SK-N-SH treated with all-trans-retinoic acid at 6 μM for 48 hours (cell line): ENCODE results near the gene PHKG2.

Experiments
- ATAC-seq: fragments of 200-7000 bp; cut with Tn5 transposase; 3 replicates; pipeline ENCODE4 v1.9.1; 2020; ENCODE audit warnings: mild to moderate bottlenecking, moderate library complexity
- ARNTL ChIP-seq: fragments of 450-650 bp; formaldehyde crosslinking; IDR thresholded peaks from 2 replicates; pipeline ENCODE4 v1.5.0; 2020; ENCODE audit warnings: low read depth, mild to moderate bottlenecking, moderate library complexity, borderline replicate concordance
- CSDC2 ChIP-seq: fragments of 250-450 bp; sonication (Bioruptor Pico); IDR thresholded peaks from 2 replicates; pipeline ENCODE4 v1.5.0; 2020; ENCODE audit warnings: mild to moderate bottlenecking, moderate library complexity
- ESRRG ChIP-seq: fragments of 250-450 bp; sonication (Bioruptor Pico); IDR thresholded peaks from 2 replicates; pipeline ENCODE4 v1.6.1; 2021; ENCODE audit warnings: mild to moderate bottlenecking
- GLIS3 ChIP-seq: fragments of 250-450 bp; sonication (Bioruptor Pico); IDR thresholded peaks from 2 replicates; pipeline ENCODE4 v1.5.0; 2020; ENCODE audit warnings: mild to moderate bottlenecking, moderate library complexity
- ISL1 ChIP-seq: fragments of 250-450 bp; sonication (Bioruptor Pico); IDR thresholded peaks from 2 replicates; pipeline ENCODE4 v2.1.2; 2022; ENCODE audit warnings: mild to moderate bottlenecking, moderate library complexity
- OSR1 ChIP-seq: fragments of 250-450 bp; sonication (Bioruptor Pico); IDR thresholded peaks from 2 replicates; pipeline ENCODE4 v1.8.0; 2022; ENCODE audit warnings: moderate library complexity, mild to moderate bottlenecking, inconsistent platforms
- PPARA ChIP-seq: fragments of 250-450 bp; sonication (Bioruptor Pico); IDR thresholded peaks from 2 replicates; pipeline ENCODE4 v1.5.0; 2020; ENCODE audit warnings: mild to moderate bottlenecking, borderline replicate concordance
- RARB ChIP-seq: fragments of 250-450 bp; sonication (Bioruptor Pico); IDR thresholded peaks from 2 replicates; pipeline ENCODE4 v1.8.0; 2021; ENCODE audit warnings: mild to moderate bottlenecking, moderate library complexity
- SNAI2 ChIP-seq: fragments of 250-450 bp; sonication (Bioruptor Pico); IDR thresholded peaks from 2 replicates; pipeline ENCODE4 v1.5.0; 2020; ENCODE audit warnings: mild to moderate bottlenecking, moderate library complexity
- TCF4 ChIP-seq: fragments of 250-450 bp; sonication (Bioruptor Pico); IDR thresholded peaks from 2 replicates; pipeline ENCODE4 v1.8.0; 2021; ENCODE audit warnings: mild to moderate bottlenecking, moderate library complexity, borderline replicate concordance
- TOX ChIP-seq: fragments of 250-450 bp; sonication (Bioruptor Pico); IDR thresholded peaks from 2 replicates; pipeline ENCODE4 v1.8.0; 2021; ENCODE audit warnings: mild to moderate bottlenecking, moderate library complexity, borderline replicate concordance
- ZC3H10 ChIP-seq: fragments of 250-450 bp; sonication (Bioruptor Pico); IDR thresholded peaks from 2 replicates; pipeline ENCODE4 v1.5.1; 2021; ENCODE audit warnings: mild to moderate bottlenecking, moderate library complexity
- ZFP3 ChIP-seq: fragments of 250-450 bp; sonication (Bioruptor Pico); IDR thresholded peaks from 2 replicates; pipeline ENCODE4 v1.5.0; 2020; ENCODE audit warnings: mild to moderate bottlenecking, moderate library complexity
- ZFP30 ChIP-seq: fragments of 450-650 bp; formaldehyde crosslinking; IDR thresholded peaks from 2 replicates; pipeline ENCODE4 v1.5.0; 2022; ENCODE audit warnings: mild to moderate bottlenecking, moderate library complexity
- ZNF565 ChIP-seq: fragments of 450-650 bp; formaldehyde crosslinking; conservative IDR thresholded peaks from 2 replicates; pipeline ENCODE4 v1.5.0; 2020; ENCODE audit warnings: low read depth, mild to moderate bottlenecking, moderate library complexity
- ZNF70 ChIP-seq: fragments of 450-650 bp; formaldehyde crosslinking; IDR thresholded peaks from 2 replicates; pipeline ENCODE4 v1.5.0; 2020; ENCODE audit warnings: mild to moderate bottlenecking, moderate library complexity
- ZNF8 ChIP-seq: fragments of 450-650 bp; formaldehyde crosslinking; IDR thresholded peaks from 2 replicates; pipeline ENCODE4 v1.5.0; 2020; ENCODE audit warnings: mild to moderate bottlenecking, moderate library complexity
- TF ChIP-seq, protein P1 (sequence below): fragments of 250-450 bp; sonication (Bioruptor Pico); IDR thresholded peaks from 2 replicates; pipeline ENCODE4 v1.8.0; 2020; ENCODE audit warnings: mild to moderate bottlenecking, moderate library complexity, borderline replicate concordance
- TF ChIP-seq, protein P2 (sequence below): fragments of 250-450 bp; sonication (Bioruptor Pico); IDR thresholded peaks from 2 replicates; pipeline ENCODE4 v1.5.0; 2020; ENCODE audit warnings: mild to moderate bottlenecking, moderate library complexity
- TF ChIP-seq, protein P3 (sequence below): fragments of 250-450 bp; sonication (Bioruptor Pico); IDR thresholded peaks from 2 replicates; pipeline ENCODE4 v1.5.1; 2020; ENCODE audit warnings: low read depth, mild to moderate bottlenecking, moderate library complexity
- TF ChIP-seq, protein P4 (sequence below): fragments of 250-450 bp; sonication (Bioruptor Pico); IDR thresholded peaks from 2 replicates; pipeline ENCODE4 v1.8.0; 2021; ENCODE audit warnings: low read depth, mild to moderate bottlenecking, moderate library complexity, borderline replicate concordance
- TF ChIP-seq, protein P5 (sequence below): fragments of 250-450 bp; sonication (Bioruptor Pico); IDR thresholded peaks from 2 replicates; pipeline ENCODE4 v1.5.1; 2021; ENCODE audit warnings: mild to moderate bottlenecking, moderate library complexity

PHKG2 gene

DNA sequence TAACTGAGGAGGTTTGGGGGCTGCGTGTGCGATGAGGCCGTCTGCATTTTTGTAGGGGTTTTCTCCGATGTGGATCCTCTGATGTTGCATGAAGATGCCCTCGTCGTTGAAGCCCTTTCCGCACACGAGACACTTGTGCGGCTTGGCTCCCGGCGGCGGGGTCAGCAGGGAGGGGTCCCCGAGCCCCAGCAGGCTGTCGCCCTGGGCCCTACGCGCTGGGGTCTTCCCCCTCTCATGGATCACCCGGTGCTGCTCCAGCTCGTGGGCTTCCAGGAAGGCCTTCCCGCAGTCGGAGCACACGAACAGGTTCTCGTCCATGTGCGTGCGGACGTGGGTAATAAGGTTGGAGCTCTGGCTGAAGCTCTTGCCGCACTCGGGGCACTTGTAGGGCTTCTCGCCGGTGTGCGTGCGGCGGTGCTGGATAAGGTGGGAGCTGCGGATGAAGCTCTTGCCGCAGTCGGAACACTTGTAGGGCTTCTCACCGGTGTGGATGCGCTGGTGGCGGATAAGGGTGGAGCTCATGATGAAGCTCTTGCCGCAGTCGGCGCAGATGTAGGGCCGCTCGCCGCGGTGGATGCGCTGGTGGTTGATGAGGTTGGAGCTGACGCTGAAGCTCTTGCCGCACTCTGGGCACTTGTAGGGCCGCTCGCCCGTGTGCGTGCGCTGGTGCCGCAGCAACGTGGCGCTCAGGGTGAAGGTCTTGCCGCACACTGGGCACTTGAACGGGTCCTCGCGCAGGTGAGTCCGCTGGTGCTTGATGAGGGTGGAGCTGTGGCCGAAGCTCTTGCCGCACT, 34.5 kb downstream of the PHKG2 start:
- ATAC-seq = no peak
- TF ChIP-seq ARNTL (CRISPR knock-in tag) (no peak), OSR1 (no peak), ZNF70 (CRISPR knock-in tag) (no peak), ESRRG (no peak), TOX (CRISPR knock-in tag) (no peak), ZC3H10 (no peak), ZNF8 (CRISPR knock-in tag) (no peak), RARB (no peak), SNAI2 (CRISPR knock-in tag) (no peak), ZNF565 (CRISPR knock-in tag) (no peak), PPARA (CRISPR knock-in tag) (no peak), ZFP3 (CRISPR knock-in tag) (no peak), CSDC2 (no peak), GLIS3 (CRISPR knock-in tag) (no peak), ISL1 (CRISPR knock-in tag) (no peak), TCF4 (no peak)
- TF ChIP-seq, protein P1, sequence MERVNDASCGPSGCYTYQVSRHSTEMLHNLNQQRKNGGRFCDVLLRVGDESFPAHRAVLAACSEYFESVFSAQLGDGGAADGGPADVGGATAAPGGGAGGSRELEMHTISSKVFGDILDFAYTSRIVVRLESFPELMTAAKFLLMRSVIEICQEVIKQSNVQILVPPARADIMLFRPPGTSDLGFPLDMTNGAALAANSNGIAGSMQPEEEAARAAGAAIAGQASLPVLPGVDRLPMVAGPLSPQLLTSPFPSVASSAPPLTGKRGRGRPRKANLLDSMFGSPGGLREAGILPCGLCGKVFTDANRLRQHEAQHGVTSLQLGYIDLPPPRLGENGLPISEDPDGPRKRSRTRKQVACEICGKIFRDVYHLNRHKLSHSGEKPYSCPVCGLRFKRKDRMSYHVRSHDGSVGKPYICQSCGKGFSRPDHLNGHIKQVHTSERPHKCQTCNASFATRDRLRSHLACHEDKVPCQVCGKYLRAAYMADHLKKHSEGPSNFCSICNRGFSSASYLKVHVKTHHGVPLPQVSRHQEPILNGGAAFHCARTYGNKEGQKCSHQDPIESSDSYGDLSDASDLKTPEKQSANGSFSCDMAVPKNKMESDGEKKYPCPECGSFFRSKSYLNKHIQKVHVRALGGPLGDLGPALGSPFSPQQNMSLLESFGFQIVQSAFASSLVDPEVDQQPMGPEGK = no peak
- TF ChIP-seq, protein P2, sequence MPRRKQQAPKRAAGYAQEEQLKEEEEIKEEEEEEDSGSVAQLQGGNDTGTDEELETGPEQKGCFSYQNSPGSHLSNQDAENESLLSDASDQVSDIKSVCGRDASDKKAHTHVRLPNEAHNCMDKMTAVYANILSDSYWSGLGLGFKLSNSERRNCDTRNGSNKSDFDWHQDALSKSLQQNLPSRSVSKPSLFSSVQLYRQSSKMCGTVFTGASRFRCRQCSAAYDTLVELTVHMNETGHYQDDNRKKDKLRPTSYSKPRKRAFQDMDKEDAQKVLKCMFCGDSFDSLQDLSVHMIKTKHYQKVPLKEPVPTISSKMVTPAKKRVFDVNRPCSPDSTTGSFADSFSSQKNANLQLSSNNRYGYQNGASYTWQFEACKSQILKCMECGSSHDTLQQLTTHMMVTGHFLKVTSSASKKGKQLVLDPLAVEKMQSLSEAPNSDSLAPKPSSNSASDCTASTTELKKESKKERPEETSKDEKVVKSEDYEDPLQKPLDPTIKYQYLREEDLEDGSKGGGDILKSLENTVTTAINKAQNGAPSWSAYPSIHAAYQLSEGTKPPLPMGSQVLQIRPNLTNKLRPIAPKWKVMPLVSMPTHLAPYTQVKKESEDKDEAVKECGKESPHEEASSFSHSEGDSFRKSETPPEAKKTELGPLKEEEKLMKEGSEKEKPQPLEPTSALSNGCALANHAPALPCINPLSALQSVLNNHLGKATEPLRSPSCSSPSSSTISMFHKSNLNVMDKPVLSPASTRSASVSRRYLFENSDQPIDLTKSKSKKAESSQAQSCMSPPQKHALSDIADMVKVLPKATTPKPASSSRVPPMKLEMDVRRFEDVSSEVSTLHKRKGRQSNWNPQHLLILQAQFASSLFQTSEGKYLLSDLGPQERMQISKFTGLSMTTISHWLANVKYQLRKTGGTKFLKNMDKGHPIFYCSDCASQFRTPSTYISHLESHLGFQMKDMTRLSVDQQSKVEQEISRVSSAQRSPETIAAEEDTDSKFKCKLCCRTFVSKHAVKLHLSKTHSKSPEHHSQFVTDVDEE = no peak
- TF ChIP-seq, protein P3, sequence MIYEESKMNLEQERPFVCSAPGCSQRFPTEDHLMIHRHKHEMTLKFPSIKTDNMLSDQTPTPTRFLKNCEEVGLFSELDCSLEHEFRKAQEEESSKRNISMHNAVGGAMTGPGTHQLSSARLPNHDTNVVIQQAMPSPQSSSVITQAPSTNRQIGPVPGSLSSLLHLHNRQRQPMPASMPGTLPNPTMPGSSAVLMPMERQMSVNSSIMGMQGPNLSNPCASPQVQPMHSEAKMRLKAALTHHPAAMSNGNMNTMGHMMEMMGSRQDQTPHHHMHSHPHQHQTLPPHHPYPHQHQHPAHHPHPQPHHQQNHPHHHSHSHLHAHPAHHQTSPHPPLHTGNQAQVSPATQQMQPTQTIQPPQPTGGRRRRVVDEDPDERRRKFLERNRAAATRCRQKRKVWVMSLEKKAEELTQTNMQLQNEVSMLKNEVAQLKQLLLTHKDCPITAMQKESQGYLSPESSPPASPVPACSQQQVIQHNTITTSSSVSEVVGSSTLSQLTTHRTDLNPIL (CRISPR knock-in tag) = no peak
- TF ChIP-seq, protein P4, sequence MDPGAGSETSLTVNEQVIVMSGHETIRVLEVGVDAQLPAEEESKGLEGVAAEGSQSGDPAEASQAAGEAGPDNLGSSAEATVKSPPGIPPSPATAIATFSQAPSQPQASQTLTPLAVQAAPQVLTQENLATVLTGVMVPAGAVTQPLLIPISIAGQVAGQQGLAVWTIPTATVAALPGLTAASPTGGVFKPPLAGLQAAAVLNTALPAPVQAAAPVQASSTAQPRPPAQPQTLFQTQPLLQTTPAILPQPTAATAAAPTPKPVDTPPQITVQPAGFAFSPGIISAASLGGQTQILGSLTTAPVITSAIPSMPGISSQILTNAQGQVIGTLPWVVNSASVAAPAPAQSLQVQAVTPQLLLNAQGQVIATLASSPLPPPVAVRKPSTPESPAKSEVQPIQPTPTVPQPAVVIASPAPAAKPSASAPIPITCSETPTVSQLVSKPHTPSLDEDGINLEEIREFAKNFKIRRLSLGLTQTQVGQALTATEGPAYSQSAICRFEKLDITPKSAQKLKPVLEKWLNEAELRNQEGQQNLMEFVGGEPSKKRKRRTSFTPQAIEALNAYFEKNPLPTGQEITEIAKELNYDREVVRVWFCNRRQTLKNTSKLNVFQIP (CRISPR knock-in tag) = no peak

DNA sequence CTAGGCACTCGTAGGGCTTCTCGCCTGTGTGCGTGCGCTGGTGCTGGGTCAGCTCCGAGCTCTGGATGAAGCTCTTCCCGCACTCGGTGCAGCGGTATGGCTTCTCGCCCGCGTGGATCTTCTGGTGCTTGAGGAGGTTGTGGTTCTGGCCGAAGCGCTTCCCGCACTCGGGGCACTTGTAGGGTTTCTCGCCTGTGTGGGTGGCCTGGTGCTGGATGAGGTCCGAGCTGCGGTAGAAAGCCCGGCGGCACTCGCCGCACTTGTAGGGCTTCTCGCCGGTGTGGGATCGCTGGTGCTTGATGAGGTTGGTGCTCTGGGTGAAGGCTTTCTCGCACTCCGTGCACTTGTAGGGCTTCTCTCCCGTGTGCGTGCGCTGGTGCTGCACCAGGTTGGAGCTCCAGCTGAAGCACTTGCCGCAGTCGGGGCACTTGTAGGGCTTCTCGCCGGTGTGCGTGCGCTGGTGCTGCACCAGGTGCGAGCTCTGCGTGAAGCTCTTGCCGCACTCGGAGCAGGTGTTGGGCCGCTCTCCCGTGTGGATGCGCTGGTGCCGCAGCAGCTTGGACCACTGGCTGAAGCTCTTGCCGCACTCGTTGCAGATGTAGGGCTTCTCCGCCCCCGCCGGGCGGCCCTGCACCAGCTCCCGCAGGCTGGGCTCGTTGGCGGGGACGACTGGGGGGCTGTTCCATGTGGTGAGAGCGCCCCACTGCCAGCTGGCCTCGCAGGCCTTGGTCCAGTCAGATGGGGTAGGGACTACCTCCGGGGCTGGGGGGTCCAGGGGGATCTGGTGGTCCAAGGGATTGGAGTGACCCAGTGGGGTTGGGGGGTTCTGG, 35.3 kb downstream of the PHKG2 start:
- TF ChIP-seq ARNTL (CRISPR knock-in tag) (no peak), ZFP30 (CRISPR knock-in tag) (no peak), ZNF70 (CRISPR knock-in tag) (no peak), OSR1 (no peak), ZNF8 (CRISPR knock-in tag) (no peak), GLIS3 (CRISPR knock-in tag) (no peak), ISL1 (CRISPR knock-in tag) (no peak), PPARA (CRISPR knock-in tag) (no peak), ESRRG (no peak), TCF4 (no peak)
- TF ChIP-seq, protein P1 = no peak
- TF ChIP-seq, protein P5, sequence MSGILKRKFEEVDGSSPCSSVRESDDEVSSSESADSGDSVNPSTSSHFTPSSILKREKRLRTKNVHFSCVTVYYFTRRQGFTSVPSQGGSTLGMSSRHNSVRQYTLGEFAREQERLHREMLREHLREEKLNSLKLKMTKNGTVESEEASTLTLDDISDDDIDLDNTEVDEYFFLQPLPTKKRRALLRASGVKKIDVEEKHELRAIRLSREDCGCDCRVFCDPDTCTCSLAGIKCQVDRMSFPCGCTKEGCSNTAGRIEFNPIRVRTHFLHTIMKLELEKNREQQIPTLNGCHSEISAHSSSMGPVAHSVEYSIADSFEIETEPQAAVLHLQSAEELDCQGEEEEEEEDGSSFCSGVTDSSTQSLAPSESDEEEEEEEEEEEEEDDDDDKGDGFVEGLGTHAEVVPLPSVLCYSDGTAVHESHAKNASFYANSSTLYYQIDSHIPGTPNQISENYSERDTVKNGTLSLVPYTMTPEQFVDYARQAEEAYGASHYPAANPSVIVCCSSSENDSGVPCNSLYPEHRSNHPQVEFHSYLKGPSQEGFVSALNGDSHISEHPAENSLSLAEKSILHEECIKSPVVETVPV (CRISPR knock-in tag) = no peak
- ATAC-seq = no peak
